A549 (cell line): ENCODE results near the gene PAM16. TPM values are rescaled to one million over a fixed set of nuclear protein-coding genes. Genes with fewer than 3 reads are reported as not detected.

Experiments used
- BHLHE40 ChIP-seq: IDR thresholded peaks from 2 replicates; pipeline ENCODE4 v1.6.1; 2012; ENCODE audit warnings: low read depth, low read length, inconsistent platforms
- CBX2 ChIP-seq: fragments of 200-600 bp; sonication (generic); IDR thresholded peaks from 2 replicates; pipeline ENCODE4 v1.6.1; 2016; ENCODE audit warnings: low read depth, mild to moderate bottlenecking, borderline replicate concordance
- CEBPB ChIP-seq, 2 experiments: fragments of >200 bp in 1 of 2; sonication (Bioruptor Twin) in 1 of 2; formaldehyde crosslinking in 1 of 2; IDR thresholded peaks; 2 replicates each; pipeline ENCODE4 v1.6.1; 2012 to 2016
- CHD2 ChIP-seq: fragments of 150-350 bp; IDR thresholded peaks from 2 replicates; pipeline ENCODE4 v1.6.1; 2014; ENCODE audit warnings: low read length; ENCODE audit not compliant: partially characterized antibody
- CHD4 ChIP-seq: fragments of 200-600 bp; sonication (generic); IDR thresholded peaks from 2 replicates; pipeline ENCODE4 v1.6.1; 2016; ENCODE audit warnings: antibody characterized with exemption, mild to moderate bottlenecking, borderline replicate concordance
- E2F6 ChIP-seq: IDR thresholded peaks from 2 replicates; pipeline ENCODE4 v1.6.1; 2012; ENCODE audit warnings: low read depth, borderline replicate concordance
- EHF ChIP-seq: fragments of 250-450 bp; sonication (Bioruptor Pico); IDR thresholded peaks from 2 replicates; pipeline ENCODE4 v1.5.0; 2020; ENCODE audit warnings: mild to moderate bottlenecking
- EHMT2 ChIP-seq: fragments of 200-600 bp; sonication (generic); IDR thresholded peaks from 2 replicates; pipeline ENCODE4 v1.6.1; 2016; ENCODE audit warnings: antibody characterized with exemption, low read depth, mild to moderate bottlenecking, moderate library complexity
- ESRRA ChIP-seq: fragments of 150-350 bp; IDR thresholded peaks from 2 replicates; pipeline ENCODE4 v1.6.1; 2014; ENCODE audit warnings: mild to moderate bottlenecking, low read length, borderline replicate concordance
- FOSB ChIP-seq: fragments of 250-450 bp; sonication (Bioruptor Pico); IDR thresholded peaks from 2 replicates; pipeline ENCODE4 v1.5.0; 2020; ENCODE audit warnings: mild to moderate bottlenecking, moderate library complexity
- FOXS1 ChIP-seq: fragments of 250-450 bp; sonication (Bioruptor Pico); IDR thresholded peaks from 2 replicates; pipeline ENCODE4 v1.5.0; 2020; ENCODE audit warnings: mild to moderate bottlenecking, moderate library complexity
- HDAC2 ChIP-seq: fragments of 200-600 bp; sonication (generic); IDR thresholded peaks from 2 replicates; pipeline ENCODE4 v1.6.1; 2016
- HEYL ChIP-seq: fragments of 250-450 bp; sonication (Bioruptor Pico); IDR thresholded peaks from 2 replicates; pipeline ENCODE4 v1.8.0; 2021; ENCODE audit warnings: mild to moderate bottlenecking, moderate library complexity
- HOXA7 ChIP-seq: fragments of 250-450 bp; sonication (Bioruptor Pico); IDR thresholded peaks from 2 replicates; pipeline ENCODE4 v1.5.0; 2020; ENCODE audit warnings: mild to moderate bottlenecking, moderate library complexity
- HOXB13 ChIP-seq: fragments of 250-450 bp; sonication (Bioruptor Pico); IDR thresholded peaks from 2 replicates; pipeline ENCODE4 v1.5.0; 2020; ENCODE audit warnings: low read depth, mild to moderate bottlenecking, moderate library complexity
- JUN ChIP-seq, 2 experiments: fragments of >200 bp; sonication (Bioruptor Twin); formaldehyde crosslinking; IDR thresholded peaks; 2 replicates in 1 of 2; 3 replicates in 1 of 2; pipeline ENCODE4 v1.6.1; 2016 to 2017
- KDM1A ChIP-seq: fragments of 200-600 bp; sonication (generic); IDR thresholded peaks from 2 replicates; pipeline ENCODE4 v1.6.1; 2016; ENCODE audit warnings: low read depth, mild to moderate bottlenecking
- KDM5A ChIP-seq: fragments of 200-600 bp; sonication (generic); IDR thresholded peaks from 2 replicates; pipeline ENCODE4 v1.6.1; 2016; ENCODE audit warnings: antibody characterized with exemption, mild to moderate bottlenecking
- MAZ ChIP-seq: fragments of 150-350 bp; IDR thresholded peaks from 2 replicates; pipeline ENCODE4 v1.6.1; 2014; ENCODE audit warnings: antibody characterized with exemption, low read depth, low read length, borderline replicate concordance
- MYC ChIP-seq: IDR thresholded peaks from 2 replicates; pipeline ENCODE4 v1.6.1; 2012; ENCODE audit warnings: mild to moderate bottlenecking, inconsistent platforms, low read length, improper control_type of control experiment, borderline replicate concordance
- NFE2L2 ChIP-seq: fragments of 150-350 bp; conservative IDR thresholded peaks from 2 replicates; pipeline ENCODE4 v1.6.1; 2014; ENCODE audit warnings: low read length
- NPAS2 ChIP-seq: fragments of 250-450 bp; sonication (Bioruptor Pico); IDR thresholded peaks from 2 replicates; pipeline ENCODE4 v1.8.0; 2022; ENCODE audit warnings: mild to moderate bottlenecking, moderate library complexity, borderline replicate concordance
- NR3C1 ChIP-seq: fragments of >200 bp; sonication (Bioruptor Twin); formaldehyde crosslinking; IDR thresholded peaks from 3 replicates; pipeline ENCODE4 v1.6.1; 2017
- PHF8 ChIP-seq: fragments of 200-600 bp; sonication (generic); IDR thresholded peaks from 2 replicates; pipeline ENCODE4 v1.6.1; 2016; ENCODE audit warnings: low read depth, mild to moderate bottlenecking, antibody characterized with exemption, moderate library complexity, borderline replicate concordance
- POLR2A ChIP-seq: IDR thresholded peaks from 2 replicates; pipeline ENCODE4 v1.6.1; 2012; ENCODE audit warnings: mild to moderate bottlenecking, low read length
- RAD21 ChIP-seq, 2 experiments: fragments of >200 bp in 1 of 2; sonication (Bioruptor Twin) in 1 of 2; formaldehyde crosslinking in 1 of 2; IDR thresholded peaks in 1 of 2; conservative IDR thresholded peaks in 1 of 2; 2 replicates in 1 of 2; 3 replicates in 1 of 2; pipeline ENCODE4 v1.6.1; 2012 to 2018; ENCODE audit warnings: inconsistent platforms in 1 of 2
- RARB ChIP-seq: fragments of 250-450 bp; sonication (Bioruptor Pico); IDR thresholded peaks from 2 replicates; pipeline ENCODE4 v1.8.0; 2021; ENCODE audit warnings: mild to moderate bottlenecking, moderate library complexity
- RCOR1 ChIP-seq: fragments of 150-350 bp; IDR thresholded peaks from 2 replicates; pipeline ENCODE4 v1.6.1; 2014; ENCODE audit warnings: antibody characterized with exemption, low read length, low read depth
- RFX5 ChIP-seq: fragments of 450-650 bp; IDR thresholded peaks from 2 replicates; pipeline ENCODE4 v1.7.1; 2014; ENCODE audit warnings: antibody characterized with exemption, mild to moderate bottlenecking, moderate library complexity
- SMC3 ChIP-seq: fragments of >200 bp; sonication (Bioruptor Twin); formaldehyde crosslinking; IDR thresholded peaks from 3 replicates; pipeline ENCODE4 v1.6.1; 2018; ENCODE audit warnings: inconsistent platforms
- SREBF2 ChIP-seq: fragments of 450-650 bp; IDR thresholded peaks from 2 replicates; pipeline ENCODE4 v1.6.1; 2014; ENCODE audit warnings: mild to moderate bottlenecking, moderate library complexity
- USF2 ChIP-seq: fragments of 450-650 bp; IDR thresholded peaks from 2 replicates; pipeline ENCODE4 v1.6.1; 2014; ENCODE audit warnings: antibody characterized with exemption
- ZC3H11A ChIP-seq: fragments of 450-650 bp; IDR thresholded peaks from 2 replicates; pipeline ENCODE4 v1.6.1; 2014; ENCODE audit warnings: antibody characterized with exemption, mild to moderate bottlenecking
- ZFP36 ChIP-seq: fragments of 450-650 bp; IDR thresholded peaks from 2 replicates; pipeline ENCODE4 v1.6.1; 2014; ENCODE audit warnings: borderline replicate concordance; ENCODE audit not compliant: partially characterized antibody
- ZNF302 ChIP-seq: fragments of 250-450 bp; sonication (Bioruptor Pico); IDR thresholded peaks from 2 replicates; pipeline ENCODE4 v1.9.0; 2021; ENCODE audit warnings: inconsistent platforms, mild to moderate bottlenecking, moderate library complexity
- ZSCAN20 ChIP-seq: fragments of 250-450 bp; sonication (Bioruptor Pico); IDR thresholded peaks from 2 replicates; pipeline ENCODE4 v1.8.0; 2022; ENCODE audit warnings: mild to moderate bottlenecking, moderate library complexity
- polyA plus RNA-seq, 4 experiments: library from polyadenylated mRNA; depleted of rRNA in 3 of 4; stranded (reverse); fragments of >200 nt; fragmentation: RNase III in 1 of 4; extraction: RNeasy Plus Mini Kit Qiagen cat#74134 plus additional on column Dnase treatment in 1 of 4; gene quantifications; 2 replicates in 3 of 4; 3 replicates in 1 of 4; pipeline ENCODE4 v1.2.3, GENCODE V29; 2011 to 2017
- TF ChIP-seq, protein P1 (sequence below): fragments of >200 bp; sonication (Bioruptor Twin); formaldehyde crosslinking; IDR thresholded peaks from 3 replicates; pipeline ENCODE4 v1.6.1; 2016
- TF ChIP-seq, protein P2 (sequence below): IDR thresholded peaks from 2 replicates; pipeline ENCODE4 v1.6.1; 2012
- TF ChIP-seq, protein P3 (sequence below): fragments of 250-450 bp; sonication (Bioruptor Pico); IDR thresholded peaks from 2 replicates; pipeline ENCODE4 v1.5.0; 2021; ENCODE audit warnings: mild to moderate bottlenecking, moderate library complexity, borderline replicate concordance

The PAM16 gene
- polyA plus RNA-seq, 2 of the 4 experiments (the other 2 are of a cell fraction) = 55.1 to 59.1 TPM

DNA sequence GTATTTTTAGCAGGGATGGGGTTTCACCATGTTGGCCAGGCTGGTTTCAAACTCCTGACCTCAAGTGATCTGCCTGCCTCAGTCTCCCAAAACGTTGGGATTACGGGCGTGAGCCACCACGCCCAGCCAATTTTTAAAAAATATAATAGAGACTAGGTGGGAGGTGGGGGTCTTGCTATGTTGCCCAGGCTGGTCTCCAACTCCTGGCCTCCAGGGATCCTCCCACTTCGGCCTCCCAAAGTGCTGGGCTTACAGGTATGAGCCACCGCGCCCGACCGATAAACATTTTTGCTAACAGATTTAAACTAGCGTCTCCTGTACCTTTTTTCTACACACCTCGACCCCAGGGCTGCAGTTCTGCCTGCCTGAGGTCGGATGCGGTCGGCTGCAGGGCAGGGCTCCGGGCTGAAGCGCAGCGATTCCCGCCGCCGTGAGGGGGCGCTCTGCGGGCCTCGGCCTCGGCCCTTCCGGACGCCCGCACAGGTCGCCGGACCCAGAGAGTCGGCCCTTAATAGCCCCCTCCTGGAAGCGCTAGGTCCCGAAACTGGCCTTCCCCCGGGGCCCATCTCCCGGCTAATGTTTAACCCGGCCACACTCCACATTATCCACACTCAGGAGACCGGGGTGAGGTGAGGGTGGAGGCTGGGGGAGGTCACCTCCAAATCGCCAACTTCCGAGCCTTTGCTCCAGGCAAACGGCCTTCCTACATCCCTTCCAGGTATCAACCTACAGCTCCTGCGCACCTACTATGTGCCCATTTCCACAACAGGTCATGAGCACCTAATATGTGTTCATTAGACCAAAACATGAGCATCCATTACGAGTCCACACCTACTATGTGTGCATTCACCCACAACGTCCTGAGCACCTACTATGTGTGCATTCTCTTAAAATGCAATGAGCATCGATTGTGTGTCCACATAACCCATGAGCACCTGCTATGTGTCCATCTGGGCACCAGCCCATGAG lies 37.3 kb downstream of the PAM16 start (continued):
- peak; percentile 97 for TF ChIP-seq KDM1A
- no peak for TF ChIP-seq E2F6
- TF ChIP-seq, protein P1, sequence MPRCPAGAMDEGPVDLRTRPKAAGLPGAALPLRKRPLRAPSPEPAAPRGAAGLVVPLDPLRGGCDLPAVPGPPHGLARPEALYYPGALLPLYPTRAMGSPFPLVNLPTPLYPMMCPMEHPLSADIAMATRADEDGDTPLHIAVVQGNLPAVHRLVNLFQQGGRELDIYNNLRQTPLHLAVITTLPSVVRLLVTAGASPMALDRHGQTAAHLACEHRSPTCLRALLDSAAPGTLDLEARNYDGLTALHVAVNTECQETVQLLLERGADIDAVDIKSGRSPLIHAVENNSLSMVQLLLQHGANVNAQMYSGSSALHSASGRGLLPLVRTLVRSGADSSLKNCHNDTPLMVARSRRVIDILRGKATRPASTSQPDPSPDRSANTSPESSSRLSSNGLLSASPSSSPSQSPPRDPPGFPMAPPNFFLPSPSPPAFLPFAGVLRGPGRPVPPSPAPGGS = peak; percentile 20; the same call in 1 of the 3 replicates
- TF ChIP-seq HOXA7 (CRISPR knock-in tag) = no peak
- peak; percentile 57; the same call in 1 of the 2 replicates for TF ChIP-seq ESRRA
- TF ChIP-seq, protein P2, sequence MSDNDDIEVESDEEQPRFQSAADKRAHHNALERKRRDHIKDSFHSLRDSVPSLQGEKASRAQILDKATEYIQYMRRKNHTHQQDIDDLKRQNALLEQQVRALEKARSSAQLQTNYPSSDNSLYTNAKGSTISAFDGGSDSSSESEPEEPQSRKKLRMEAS = no peak
- TF ChIP-seq CBX2 = no peak
- peak in 1 of 2 experiments; percentile 55; a peak in 2 of 5 replicates for TF ChIP-seq JUN (IDR thresholded peaks at IDR 0.05)
- TF ChIP-seq HDAC2 = 0 out of 2 replicates have a peak, but pooled peaks have one; percentile 81
- TF ChIP-seq HOXB13 (CRISPR knock-in tag) = no peak
- TF ChIP-seq MYC = no peak
- TF ChIP-seq RARB = no peak
- TF ChIP-seq ZSCAN20 (CRISPR knock-in tag) = no peak
- no peak for TF ChIP-seq NFE2L2
- peak; percentile 80 for TF ChIP-seq SMC3
- no peak for TF ChIP-seq PHF8
- no peak for TF ChIP-seq FOSB
- TF ChIP-seq EHF (CRISPR knock-in tag) = no peak
- no peak for TF ChIP-seq RCOR1
- TF ChIP-seq FOXS1 (CRISPR knock-in tag) = no peak
- TF ChIP-seq USF2 = no peak
- TF ChIP-seq MAZ = peak; percentile 75; the same call in 1 of the 2 replicates
- TF ChIP-seq BHLHE40 = no peak
- TF ChIP-seq ZNF302 = no peak
- TF ChIP-seq CHD4 = peak; percentile 100
- TF ChIP-seq CHD2 = no peak
- peak; percentile 46 to 73 for TF ChIP-seq RAD21 (conservative IDR thresholded peaks at IDR 0.05 in 1 of 2, IDR thresholded peaks at IDR 0.05 in 1 of 2)
- TF ChIP-seq ZC3H11A = no peak
- TF ChIP-seq, protein P3, sequence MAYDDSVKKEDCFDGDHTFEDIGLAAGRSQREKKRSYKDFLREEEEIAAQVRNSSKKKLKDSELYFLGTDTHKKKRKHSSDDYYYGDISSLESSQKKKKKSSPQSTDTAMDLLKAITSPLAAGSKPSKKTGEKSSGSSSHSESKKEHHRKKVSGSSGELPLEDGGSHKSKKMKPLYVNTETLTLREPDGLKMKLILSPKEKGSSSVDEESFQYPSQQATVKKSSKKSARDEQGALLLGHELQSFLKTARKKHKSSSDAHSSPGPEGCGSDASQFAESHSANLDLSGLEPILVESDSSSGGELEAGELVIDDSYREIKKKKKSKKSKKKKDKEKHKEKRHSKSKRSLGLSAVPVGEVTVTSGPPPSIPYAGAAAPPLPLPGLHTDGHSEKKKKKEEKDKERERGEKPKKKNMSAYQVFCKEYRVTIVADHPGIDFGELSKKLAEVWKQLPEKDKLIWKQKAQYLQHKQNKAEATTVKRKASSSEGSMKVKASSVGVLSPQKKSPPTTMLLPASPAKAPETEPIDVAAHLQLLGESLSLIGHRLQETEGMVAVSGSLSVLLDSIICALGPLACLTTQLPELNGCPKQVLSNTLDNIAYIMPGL (CRISPR knock-in tag) = no peak
- TF ChIP-seq NPAS2 = no peak
- no peak for TF ChIP-seq ZFP36
- TF ChIP-seq HEYL (CRISPR knock-in tag) = no peak
- TF ChIP-seq RFX5 = no peak
- TF ChIP-seq KDM5A = no peak
- no peak for TF ChIP-seq NR3C1
- TF ChIP-seq POLR2A = no peak
- no peak for TF ChIP-seq CEBPB (IDR thresholded peaks at IDR 0.05)
- TF ChIP-seq SREBF2 = no peak
- no peak for TF ChIP-seq EHMT2
